DND-41 (cell line): ENCODE data around the gene PLSCR3.

Experiments
- EZH2 ChIP-seq: IDR thresholded peaks from 3 replicates; pipeline ENCODE4 v1.6.1; 2012; ENCODE audit warnings: borderline replicate concordance, low read depth, mild to moderate bottlenecking, moderate library complexity, low read length, inconsistent platforms; ENCODE audit not compliant: severe bottlenecking
- TF ChIP-seq, protein P1 (sequence below): IDR thresholded peaks from 2 replicates; pipeline ENCODE4 v1.5.1; 2012; ENCODE audit warnings: borderline replicate concordance, low read length, moderate library complexity, mild to moderate bottlenecking; ENCODE audit not compliant: poor library complexity, severe bottlenecking; ENCODE audit errors: extremely low read depth

DNA sequence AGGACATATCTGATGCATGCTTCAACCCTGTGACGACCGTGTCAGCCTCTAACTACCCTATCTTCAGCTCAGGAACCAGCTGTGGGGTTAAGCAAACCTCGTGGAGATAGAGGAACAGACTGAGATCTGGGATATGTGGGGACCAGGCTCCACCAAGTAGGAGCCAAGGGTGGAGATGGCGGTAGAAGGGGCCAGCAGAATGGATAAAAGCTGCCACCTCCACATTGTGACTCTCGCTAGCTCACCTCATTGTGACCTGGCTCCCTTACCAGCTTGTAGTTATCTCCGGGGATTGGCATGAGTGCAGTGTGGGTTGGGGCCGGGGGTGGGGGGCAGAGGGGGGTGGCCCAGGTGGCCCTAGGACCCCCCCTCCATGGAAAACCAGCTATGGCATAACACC lies 31.0 kb upstream of the PLSCR3 start, which contains the start of gene SPEM2:
- TF ChIP-seq, protein P1, sequence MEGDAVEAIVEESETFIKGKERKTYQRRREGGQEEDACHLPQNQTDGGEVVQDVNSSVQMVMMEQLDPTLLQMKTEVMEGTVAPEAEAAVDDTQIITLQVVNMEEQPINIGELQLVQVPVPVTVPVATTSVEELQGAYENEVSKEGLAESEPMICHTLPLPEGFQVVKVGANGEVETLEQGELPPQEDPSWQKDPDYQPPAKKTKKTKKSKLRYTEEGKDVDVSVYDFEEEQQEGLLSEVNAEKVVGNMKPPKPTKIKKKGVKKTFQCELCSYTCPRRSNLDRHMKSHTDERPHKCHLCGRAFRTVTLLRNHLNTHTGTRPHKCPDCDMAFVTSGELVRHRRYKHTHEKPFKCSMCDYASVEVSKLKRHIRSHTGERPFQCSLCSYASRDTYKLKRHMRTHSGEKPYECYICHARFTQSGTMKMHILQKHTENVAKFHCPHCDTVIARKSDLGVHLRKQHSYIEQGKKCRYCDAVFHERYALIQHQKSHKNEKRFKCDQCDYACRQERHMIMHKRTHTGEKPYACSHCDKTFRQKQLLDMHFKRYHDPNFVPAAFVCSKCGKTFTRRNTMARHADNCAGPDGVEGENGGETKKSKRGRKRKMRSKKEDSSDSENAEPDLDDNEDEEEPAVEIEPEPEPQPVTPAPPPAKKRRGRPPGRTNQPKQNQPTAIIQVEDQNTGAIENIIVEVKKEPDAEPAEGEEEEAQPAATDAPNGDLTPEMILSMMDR = no peak
- no peak for TF ChIP-seq EZH2
